Tibial nerve (tissue), 3 donors: ENCODE results near the gene ZNF44.

Source experiments
- CTCF ChIP-seq, 5 experiments: fragments of 200-600 bp in 3 of 5; fragments of 450-650 bp in 2 of 5; sonication (generic) in 3 of 5; IDR thresholded peaks; one replicate each; pipeline ENCODE4 v1.5.1; 2016 to 2019; ENCODE audit warnings: antibody characterized with exemption in 5 of 5, mild to moderate bottlenecking in 3 of 5, moderate library complexity in 2 of 5
- POLR2A ChIP-seq, 2 donors: fragments of 450-650 bp; IDR thresholded peaks; one replicate each; pipeline ENCODE4 v1.6.1; 2017; ENCODE audit warnings: antibody characterized with exemption in 2 of 2, mild to moderate bottlenecking in 2 of 2, moderate library complexity in 2 of 2

- no peak for TF ChIP-seq POLR2A (IDR thresholded peaks at IDR 0.05)
- TF ChIP-seq CTCF (IDR thresholded peaks at IDR 0.05) = no peak
Observed at GRCh38 chr19:12247644-12248222, 47.0 kb downstream of the ZNF44 start.
